ENCODE measurements around the gene TMEM163. TPM values are rescaled to one million over a fixed set of nuclear protein-coding genes. Genes with fewer than 3 reads are reported as not detected.

Gene TMEM163
- total RNA-seq, 4 donors from 2014 or later, result 0.34 to 1.2 TPM; not detected in 2

- Histone ChIP-seq H3K4me3 (no peak overlapping the region), H3K27ac (no peak overlapping the region), H3K36me3 (no peaks in the 10 kb centered on the region), H3K4me1 (no peaks in the 10 kb centered on the region), H3K9me3 (no peaks in the 10 kb centered on the region), H3K27me3 (no peaks in the 10 kb centered on the region)
- TF ChIP-seq POLR2A (IDR thresholded peaks at IDR 0.05), result no peak
- no peak for TF ChIP-seq CTCF (IDR thresholded peaks at IDR 0.05)
- intact Hi-C loops (cut with DNase I; ENCODE audit: low total_unique reads), result no loop called here
- DNase-seq, result no peak
Measured at GRCh38 chr2:134581877-134582546, 136.8 kb downstream of the TMEM163 start.

- TF ChIP-seq POLR2A (IDR thresholded peaks at IDR 0.05), result no peak
- no peak for TF ChIP-seq CTCF (IDR thresholded peaks at IDR 0.05)
- H3K27me3 ChIP-seq, result no peaks in the 10 kb centered on the region
Measured at GRCh38 chr2:134578316-134578715, 140.5 kb downstream of the TMEM163 start.

GRCh38 chr2:134576478-134576877 lies 142.3 kb downstream of the TMEM163 start:
- Histone ChIP-seq H3K27me3 (no peaks in the 10 kb centered on the region), H3K9me3 (no peaks in the 10 kb centered on the region), H3K27ac (no peak overlapping the region), H3K4me3 (no peak overlapping the region), H3K36me3 (no peaks in the 10 kb centered on the region), H3K4me1 (no peaks in the 10 kb centered on the region)
- intact Hi-C loops (cut with DNase I; ENCODE audit: low total_unique reads), result no loop called here
- DNase-seq, result no peak
- no peak for TF ChIP-seq CTCF (IDR thresholded peaks at IDR 0.05)
- no peak for TF ChIP-seq POLR2A (IDR thresholded peaks at IDR 0.05)

More at GRCh38 chr2:134578316-134578715, 140.5 kb downstream of the TMEM163 start:
- Histone ChIP-seq H3K4me1 (no peaks in the 10 kb centered on the region), H3K9me3 (no peaks in the 10 kb centered on the region), H3K36me3 (no peaks in the 10 kb centered on the region), H3K4me3 (no peak overlapping the region), H3K27ac (no peak overlapping the region)
- DNase-seq, result no peak
- intact Hi-C loops (cut with DNase I; ENCODE audit: low total_unique reads), result no loop called here

GRCh38 chr2:134575888-134576287 lies 142.9 kb downstream of the TMEM163 start:
- no peaks in the 10 kb centered on the region for H3K4me1 ChIP-seq
- no peak overlapping the region for H3K27ac ChIP-seq
- intact Hi-C loops (cut with DNase I; ENCODE audit: low total_unique reads), result no loop called here
- H3K36me3 ChIP-seq, result no peaks in the 10 kb centered on the region
- no peak for TF ChIP-seq CTCF (IDR thresholded peaks at IDR 0.05)
- no peaks in the 10 kb centered on the region for H3K9me3 ChIP-seq
- DNase-seq, result no peak
- no peaks in the 10 kb centered on the region for H3K27me3 ChIP-seq
- no peak overlapping the region for H3K4me3 ChIP-seq

- no peak for DNase-seq
Measured at GRCh38 chr2:134574611-134575330, 144.0 kb downstream of the TMEM163 start.

More at GRCh38 chr2:134574611-134575330, 144.0 kb downstream of the TMEM163 start:
- H3K9me3 ChIP-seq, result no peaks in the 10 kb centered on the region
- H3K27ac ChIP-seq, result no peak overlapping the region
- intact Hi-C loops (cut with DNase I; ENCODE audit: low total_unique reads), result no loop called here
- H3K4me1 ChIP-seq, result no peaks in the 10 kb centered on the region
- H3K36me3 ChIP-seq, result no peaks in the 10 kb centered on the region
- no peak overlapping the region for H3K4me3 ChIP-seq
- H3K27me3 ChIP-seq, result no peaks in the 10 kb centered on the region
- TF ChIP-seq CTCF (IDR thresholded peaks at IDR 0.05) (no peak), POLR2A (IDR thresholded peaks at IDR 0.05) (no peak)

Measured in uterus (tissue), 4 donors.